HFF-Myc (cell line): Measurements from ENCODE around the gene NXF3.

ENCODE experiments used
- DNase-seq: peaks from one replicate; pipeline ENCODE4 v3.0.0-alpha.2; 2011; ENCODE audit warnings: low read depth; ENCODE audit errors: extremely low read depth
- H3K4me3 ChIP-seq: replicated peaks from 2 replicates; pipeline ENCODE4 v1.5.1; 2011; ENCODE audit warnings: low read depth, mild to moderate bottlenecking, control low read depth, low read length
- CTCF ChIP-seq: IDR thresholded peaks from 2 replicates; pipeline ENCODE4 v1.5.1; 2012; ENCODE audit warnings: mild to moderate bottlenecking, low read depth, low read length, control low read depth; ENCODE audit errors: missing control alignments

The NXF3 gene

GRCh38 chrX:103101299-103102042, 8.5 kb upstream of the NXF3 start:
- H3K4me3 ChIP-seq, result no peak overlapping the region
- no peak for TF ChIP-seq CTCF
- no peak for DNase-seq

GRCh38 chrX:103100484-103100883, 7.5 kb upstream of the NXF3 start:
- H3K4me3 ChIP-seq, result no peak overlapping the region
- TF ChIP-seq CTCF, result no peak
- DNase-seq, result no peak

- TF ChIP-seq CTCF, result no peak
- no peak overlapping the region for H3K4me3 ChIP-seq
- DNase-seq, result no peak
These were observed 6.7 kb upstream of the NXF3 start for GRCh38 chrX:103099691-103100090.

- TF ChIP-seq CTCF, result no peak
- DNase-seq, result no peak
These were observed 5.5 kb upstream of the NXF3 start for GRCh38 chrX:103098488-103098887.

GRCh38 chrX:103081051-103081450, 11.9 kb downstream of the NXF3 start:
- H3K4me3 ChIP-seq, result no peak overlapping the region
- TF ChIP-seq CTCF, result no peak
- no peak for DNase-seq

More at GRCh38 chrX:103098488-103098887, 5.5 kb upstream of the NXF3 start:
- no peak overlapping the region for H3K4me3 ChIP-seq

- no peak for DNase-seq
- no peak for TF ChIP-seq CTCF
- no peak overlapping the region for H3K4me3 ChIP-seq
These were observed 19.5 kb downstream of the NXF3 start for GRCh38 chrX:103073467-103073866.

GRCh38 chrX:103066606-103067005, 26.3 kb downstream of the NXF3 start:
- DNase-seq, result no peak
- no peak overlapping the region for H3K4me3 ChIP-seq
- no peak for TF ChIP-seq CTCF
